Heart right ventricle (tissue), 16 donors: ENCODE data around the gene ARHGEF16. TPM values are rescaled to one million over a fixed set of nuclear protein-coding genes. Genes with fewer than 3 reads are reported as not detected.

Source experiments
- ATAC-seq, 8 donors: fragments of 200-7000 bp; cut with Tn5 transposase; one replicate each; pipeline ENCODE4 v1.9.1; 2020; ENCODE audit warnings: mild to moderate bottlenecking in 8 of 8, moderate library complexity in 8 of 8, moderate number of reproducible peaks in 1 of 8
- DNase-seq, 2 donors: peaks; one replicate each; pipeline ENCODE4 v3.0.0-alpha.2; 2020
- H3K27ac ChIP-seq, 10 donors: fragments of 200-600 bp; sonication (generic) in 2 of 10; one replicate each; pipeline versions ENCODE4 v1.5.0 to v1.8.0; 2020 to 2022; ENCODE audit warnings: mild to moderate bottlenecking in 3 of 10
- H3K27me3 ChIP-seq, 7 donors: fragments of 200-600 bp; one replicate each; pipeline ENCODE4 v1.8.0; 2021 to 2022; ENCODE audit warnings: mild to moderate bottlenecking in 2 of 7
- H3K36me3 ChIP-seq, 9 donors: fragments of 200-600 bp; sonication (generic) in 1 of 9; one replicate each; pipeline versions ENCODE4 v1.5.0 to v1.8.0; 2020 to 2022; ENCODE audit warnings: mild to moderate bottlenecking in 2 of 9
- H3K4me1 ChIP-seq, 9 donors: fragments of 200-600 bp; sonication (generic) in 1 of 9; one replicate each; pipeline versions ENCODE4 v1.5.0 to v1.8.0; 2020 to 2022; ENCODE audit warnings: mild to moderate bottlenecking in 4 of 9
- H3K4me3 ChIP-seq, 10 donors: fragments of 200-600 bp; sonication (generic) in 2 of 10; one replicate each; pipeline versions ENCODE4 v1.5.0 to v1.8.0; 2020 to 2022; ENCODE audit warnings: mild to moderate bottlenecking in 7 of 10, moderate library complexity in 2 of 10
- H3K9me3 ChIP-seq, 11 donors: fragments of 200-600 bp in 10 of 11; sonication (generic) in 2 of 11; one replicate each; pipeline versions ENCODE4 v1.5.0 to v1.8.0; 2013 to 2022; ENCODE audit warnings: mild to moderate bottlenecking in 2 of 11, control low read depth in 1 of 11, moderate library complexity in 1 of 11
- CTCF ChIP-seq, 9 donors: fragments of 200-600 bp; sonication (generic) in 2 of 9; IDR thresholded peaks; one replicate each; pipeline versions ENCODE4 v1.5.0 to v1.8.0; 2021 to 2022; ENCODE audit warnings: antibody characterized with exemption in 9 of 9, mild to moderate bottlenecking in 5 of 9, moderate library complexity in 1 of 9
- WGBS, 2 donors: extraction: QIAGEN DNeasy Blood & Tissue Kit; methylation state at CpG; one replicate each; pipeline ENCODE4 v1.1.7; 2013; ENCODE audit warnings: inconsistent platforms in 1 of 2; 5-methylcytosine and 5-hydroxymethylcytosine counted together
- intact Hi-C, 10 donors: fragments of 100-400 bp; cut with DNase I; formaldehyde crosslinking; loops; one replicate each; pipeline versions ENCODE4 v1.11.1 to v1.14.2; 2022
- polyA plus RNA-seq, 2 donors: library from polyadenylated mRNA; stranded (reverse); fragments of 200-250 nt; gene quantifications; one replicate each; pipeline ENCODE4 v1.2.3, GENCODE V29; 2013
- total RNA-seq, 10 donors: library from RNA; stranded (reverse); fragmentation: NEBNext Ultra II Directional in 3 of 10; extraction: Animal tissue kit (Norgen Biotek cat#: 25700) in 3 of 10; gene quantifications; one replicate each; pipeline versions ENCODE4 v1.2.1 to v1.2.4, GENCODE V29; 2021 to 2023
- donor health status: Arrhythmogenic right ventricular cardiomyopathy.
- donor health status: ischemic (EF 13 %, LVEDD 7.1; RV severe dilation, severe dysfunction).
- donor health status: healthy with polysubstance abuse.
- donor health status: DM: no; HTN: yes; CAD: no.
- donor health status: DM: no; HTN: no; CAD: no.
- donor health status: ischemic (EF 25% LVEDD 6.9; RV normal size, moderate dysfunction).
- donor health status: ischemic (EF 25% LVEDD 5.7; RV mildly dilated, moderate dysfunction).
- donor health status: healthy.
- donor health status: DM: yes; HTN: yes; CAD: no.
- donor health status: Ischemic cardiomyopathy.
- donor health status: ischemic (EF 35%, LVEDD 5.7; RV mildly dilated, moderate dysfunction).
- donor health status: nonischemic (EF 11% LVEDD 7.7; RV severe dilation, severe dysfunction).
- donor health status: DM: yes; HTN: yes; CAD: no.
- donor health status: PGD.
- donor health status: ischemic (EF 29% LVEDD 5.4; RV normal size, mild dysfunction).
- donor health status: nonischemic (EF 23%, LVEDD 6.1; RV moderate dilation, normal function).

Gene ARHGEF16
- total and polyA plus RNA-seq, 12 donors = 0.17 to 1.1 (median 0.40) TPM

DNA sequence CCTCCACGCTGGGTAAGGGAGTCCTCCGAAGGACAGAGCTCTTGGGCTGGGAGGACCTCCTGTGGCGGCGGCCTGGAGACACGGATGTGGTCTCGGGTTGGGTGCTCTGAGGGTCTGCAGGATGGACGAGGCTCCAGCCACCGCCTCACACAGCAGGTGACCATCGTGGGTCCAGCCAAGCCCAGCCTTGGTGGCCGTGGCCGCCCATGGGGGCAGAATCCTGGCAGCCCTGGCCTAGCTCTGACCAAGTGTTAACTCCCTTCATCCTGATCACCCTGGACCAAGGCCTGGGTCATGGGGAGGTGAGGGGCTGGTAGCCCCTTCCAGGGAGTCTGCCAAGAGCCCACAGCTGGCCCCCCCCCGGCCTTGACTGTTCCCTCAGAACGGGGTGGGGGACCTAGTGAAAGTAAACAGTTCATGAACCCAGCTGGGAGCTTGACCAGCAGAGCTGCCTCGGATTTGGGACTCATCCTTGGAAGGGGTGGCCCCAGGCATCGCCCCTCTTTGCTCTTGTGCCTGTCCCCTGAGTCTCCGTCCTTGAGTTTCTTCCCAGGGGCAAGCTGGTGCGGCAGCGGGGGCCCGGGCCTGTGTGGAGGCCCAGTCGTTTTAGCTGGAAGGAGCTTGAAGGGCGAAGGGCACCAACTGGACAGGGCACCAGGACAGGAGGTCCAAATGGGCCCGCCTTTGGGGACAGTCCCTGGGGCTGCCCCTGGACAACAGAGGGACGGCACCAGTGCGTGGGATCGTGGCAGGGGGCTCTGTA, 17.8 kb downstream of the ARHGEF16 start:
- H3K36me3 ChIP-seq = no peaks in the 10 kb centered on the region
- peak overlapping the region in 2 of 10 donors; percentile 2 to 6 for H3K27ac ChIP-seq
- TF ChIP-seq CTCF (IDR thresholded peaks at IDR 0.05) = no peak
- intact Hi-C loops = no loop called here
- peak in 2 of 8 donors; percentile 3 to 11 for ATAC-seq
- peak in 1 of 2 donors; percentile 9 for DNase-seq
- H3K9me3 ChIP-seq = no peaks in the 10 kb centered on the region
- WGBS, 2 donors = 78 to 82% methylated on average over 25 of the region's 25 CpGs
- no peak overlapping the region for H3K4me3 ChIP-seq
- peaks cover 6 to 14% (median 10%) of the 10 kb centered on the region in 9 donors for H3K4me1 ChIP-seq
- no peaks in the 10 kb centered on the region for H3K27me3 ChIP-seq

- H3K9me3 ChIP-seq = no peaks in the 10 kb centered on the region
- 94 to 95% methylated on average over 17 of the region's 17 CpGs for WGBS, 2 donors
- no peak overlapping the region for H3K4me3 ChIP-seq
- H3K27me3 ChIP-seq = no peaks in the 10 kb centered on the region
- ATAC-seq (no peak), DNase-seq (peak in 1 of 2 donors; percentile 8)
- peaks cover 6 to 14% (median 10%) of the 10 kb centered on the region in 9 donors for H3K4me1 ChIP-seq
- H3K27ac ChIP-seq = no peak overlapping the region
- intact Hi-C loops = no loop called here
- H3K36me3 ChIP-seq = no peaks in the 10 kb centered on the region
- no peak for TF ChIP-seq CTCF (IDR thresholded peaks at IDR 0.05)
Observed at GRCh38 chr1:3472906-3473305, 18.4 kb downstream of the ARHGEF16 start.

- intact Hi-C loops = no loop called here
- Histone ChIP-seq H3K4me3 (no peak overlapping the region), H3K36me3 (no peaks in the 10 kb centered on the region), H3K27me3 (no peaks in the 10 kb centered on the region), H3K9me3 (no peaks in the 10 kb centered on the region), H3K4me1 (peaks cover 6 to 14% (median 10%) of the 10 kb centered on the region in 9 donors), H3K27ac (no peak overlapping the region)
- 88 to 92% methylated on average over 20 of the region's 20 CpGs for WGBS, 2 donors
- ATAC-seq (no peak), DNase-seq (no peak)
- TF ChIP-seq CTCF (IDR thresholded peaks at IDR 0.05) = no peak
Observed at GRCh38 chr1:3473381-3473844, 18.9 kb downstream of the ARHGEF16 start.

GRCh38 chr1:3474016-3474415, 19.6 kb downstream of the ARHGEF16 start:
- no peaks in the 10 kb centered on the region for H3K27me3 ChIP-seq
- WGBS, 2 donors = 92 to 95% methylated on average over 8 of the region's 8 CpGs
- H3K27ac ChIP-seq = no peak overlapping the region
- H3K4me1 ChIP-seq = peaks cover 6 to 14% (median 10%) of the 10 kb centered on the region in 9 donors
- TF ChIP-seq CTCF (IDR thresholded peaks at IDR 0.05) = no peak
- ATAC-seq = no peak
- DNase-seq = no peak
- H3K4me3 ChIP-seq = no peak overlapping the region
- intact Hi-C loops = no loop called here
- no peaks in the 10 kb centered on the region for H3K36me3 ChIP-seq
- no peaks in the 10 kb centered on the region for H3K9me3 ChIP-seq
